ENCODE results near the gene RHOG.

Gene RHOG

DNA sequence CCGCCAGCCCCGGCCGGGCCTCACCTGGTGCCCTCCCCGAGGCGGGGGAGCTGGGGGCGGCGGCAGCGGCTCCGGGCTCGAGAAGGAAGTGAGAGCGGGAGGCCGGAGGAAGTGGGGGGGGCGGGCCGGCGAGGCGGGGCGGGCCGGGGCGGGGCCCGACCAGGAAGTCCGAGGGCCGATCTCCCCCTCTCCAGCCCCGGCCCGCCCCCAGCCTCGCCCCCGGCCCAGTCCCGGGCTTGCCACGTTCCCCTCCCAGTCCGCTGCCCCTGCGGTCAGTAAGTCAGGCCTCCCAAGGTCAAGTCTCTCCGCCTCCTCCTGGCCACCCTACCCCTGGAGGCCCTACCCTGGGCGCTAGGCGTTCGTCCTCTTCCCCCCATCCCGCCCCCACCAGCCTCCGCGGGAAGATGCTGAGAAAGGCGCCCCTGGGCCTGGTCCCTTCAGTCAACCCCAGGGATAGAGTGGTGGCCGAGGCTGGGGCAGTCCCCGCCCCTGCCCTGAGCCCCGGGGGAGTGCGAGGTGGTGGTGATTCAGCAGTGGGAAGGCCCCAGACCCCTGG, at the start of gene RHOG:
Gene RHOG (minus strand): TSS at position 90 of the 556 bp plus-strand sequence. CDS start 12,821 bp downstream, outside the sequence.
- no peak for DNase-seq

DNA sequence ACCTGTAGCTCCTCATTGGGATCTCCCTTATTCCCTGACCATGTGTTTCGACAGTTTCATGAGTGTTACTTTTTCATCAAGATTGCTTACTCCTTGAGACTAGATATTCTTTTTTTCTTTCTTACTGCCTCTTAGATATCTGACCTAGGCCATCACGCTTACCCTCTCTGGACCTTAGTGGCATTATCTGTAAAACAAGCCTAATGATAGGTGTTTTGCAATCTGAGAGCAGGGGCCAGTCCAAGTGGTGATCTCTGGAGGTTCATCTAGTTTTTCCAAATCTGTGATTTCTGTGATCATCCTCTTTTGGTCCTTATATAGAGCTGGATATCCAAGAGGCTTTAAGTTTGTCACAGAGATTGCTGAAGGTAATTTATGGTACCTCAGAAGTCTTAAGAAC, 49.3 kb upstream of the RHOG start:
- DNase-seq = no peak

DNA sequence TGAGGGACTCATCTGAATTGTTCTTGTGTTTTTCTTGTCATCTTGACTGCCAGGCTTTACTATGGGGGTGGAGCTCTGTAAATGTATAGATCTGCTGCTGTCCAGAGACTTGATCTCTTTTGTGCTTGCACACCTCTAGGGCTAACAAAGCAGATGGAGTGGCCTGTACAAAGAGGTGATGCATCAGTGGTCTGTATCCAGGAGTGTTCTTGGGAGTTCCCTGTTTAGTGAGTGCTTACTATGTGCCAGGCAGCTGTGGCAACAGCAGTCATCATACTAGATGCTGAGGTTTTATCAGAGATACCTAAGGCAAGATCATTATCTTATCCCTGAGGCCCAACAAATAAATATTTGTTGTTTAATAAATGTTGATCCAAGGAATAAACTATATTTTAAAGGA, 48.1 kb upstream of the RHOG start:
- no peak for DNase-seq

DNA sequence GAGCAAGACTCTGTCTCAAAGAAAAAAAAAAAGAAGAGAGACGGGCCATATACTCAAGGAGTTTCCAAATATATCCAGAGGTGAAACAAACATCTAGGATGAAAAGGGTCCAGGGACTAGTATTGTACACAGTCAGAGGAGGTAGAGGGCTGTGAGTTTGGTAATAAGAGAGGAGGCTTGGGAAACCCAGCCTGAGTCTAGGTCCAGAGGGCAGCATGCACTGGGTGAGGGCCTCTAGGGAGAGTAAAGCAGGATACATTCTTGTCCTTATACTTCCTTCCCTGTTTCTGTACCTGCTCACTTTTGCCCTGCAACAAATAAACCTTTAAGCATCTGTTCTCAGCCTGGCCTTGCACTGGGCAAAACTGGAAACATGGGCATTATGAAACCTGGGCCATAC, 46.2 kb upstream of the RHOG start:
- DNase-seq = no peak

DNA sequence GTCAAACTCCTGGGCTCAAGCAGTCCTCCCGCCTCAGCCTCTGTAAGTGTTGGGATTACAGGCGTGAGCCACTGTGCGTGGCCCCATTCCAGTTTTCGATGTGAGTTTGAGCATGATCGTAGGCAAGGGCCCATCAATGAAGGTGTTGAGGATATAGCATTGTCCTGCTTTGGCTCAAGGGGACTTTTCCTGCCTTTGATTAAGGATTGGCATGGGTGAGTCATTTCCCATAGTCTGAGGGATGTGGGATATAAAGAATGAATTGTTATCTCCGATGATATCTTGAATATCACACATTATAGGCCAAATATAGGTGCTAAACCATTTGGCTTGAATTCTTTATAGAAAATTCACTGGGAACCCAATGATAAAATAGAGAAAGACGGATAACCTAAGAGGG, 45.1 kb upstream of the RHOG start:
- no peak for DNase-seq

DNA sequence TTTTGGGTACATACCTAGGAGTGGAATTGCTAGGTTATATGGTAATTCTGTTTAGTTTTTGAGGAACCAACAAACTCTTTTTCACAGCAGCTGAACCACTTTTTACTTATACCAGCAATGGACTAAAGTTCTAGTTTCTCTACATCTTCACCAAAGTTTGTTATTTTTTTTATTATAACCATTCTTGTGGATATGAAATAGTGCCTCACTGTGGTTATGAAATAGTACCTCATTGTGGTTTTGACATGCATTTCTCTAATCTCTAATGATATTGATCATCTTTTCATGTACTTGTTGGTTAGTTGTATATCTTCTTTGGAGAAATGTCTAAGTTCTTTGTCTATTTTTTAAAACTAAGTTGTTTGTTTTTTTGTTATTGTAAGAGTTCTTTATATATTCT, 41.9 kb upstream of the RHOG start:
- DNase-seq = no peak

DNA sequence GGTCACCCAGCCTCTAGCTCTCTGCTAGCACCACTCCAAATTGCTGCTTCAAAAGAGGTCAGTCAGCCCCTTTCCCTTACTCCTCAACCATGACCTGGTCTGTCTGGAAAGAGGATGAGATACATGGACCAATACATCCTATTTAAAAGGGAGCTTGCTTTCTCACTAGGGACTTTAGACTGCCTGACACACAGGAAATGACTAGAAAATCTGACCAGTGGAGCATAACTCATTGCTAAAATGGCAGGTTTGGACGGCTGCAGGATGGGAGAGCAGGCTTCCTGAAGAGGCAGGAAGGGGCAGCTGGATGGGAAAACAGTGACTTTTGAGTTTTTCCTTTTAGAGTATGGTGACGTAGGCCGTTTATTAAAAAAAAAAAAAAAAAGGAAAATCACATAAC, 40.0 kb upstream of the RHOG start:
- no peak for DNase-seq

DNA sequence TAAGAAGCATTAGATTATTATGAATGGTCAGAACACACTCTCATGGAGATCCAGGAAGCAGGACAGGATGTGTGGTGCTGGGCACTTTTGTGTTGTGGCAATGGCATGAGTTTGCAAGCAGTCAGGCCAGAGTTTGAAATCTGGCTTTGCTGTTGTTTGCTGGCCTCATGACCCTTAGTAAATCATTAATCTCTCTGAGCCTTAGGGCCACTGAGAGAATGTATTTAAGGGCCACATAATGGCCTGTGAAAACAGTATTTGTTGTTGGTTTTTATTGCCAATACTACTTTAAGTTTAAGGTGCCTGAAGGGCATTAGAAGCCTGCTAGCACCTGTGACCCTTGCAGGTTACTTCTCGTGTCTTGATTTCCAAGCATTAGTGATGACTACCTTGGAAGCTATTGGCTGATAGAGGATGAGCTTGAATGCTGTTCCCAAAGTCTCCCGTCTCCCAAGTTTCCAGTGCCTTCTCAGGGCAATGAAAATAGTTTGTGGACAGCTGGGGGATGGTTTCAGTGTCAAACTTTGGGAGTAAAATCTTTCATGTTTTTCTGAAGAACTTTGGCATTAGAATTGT, 39.3 kb upstream of the RHOG start:
- DNase-seq = no peak

DNA sequence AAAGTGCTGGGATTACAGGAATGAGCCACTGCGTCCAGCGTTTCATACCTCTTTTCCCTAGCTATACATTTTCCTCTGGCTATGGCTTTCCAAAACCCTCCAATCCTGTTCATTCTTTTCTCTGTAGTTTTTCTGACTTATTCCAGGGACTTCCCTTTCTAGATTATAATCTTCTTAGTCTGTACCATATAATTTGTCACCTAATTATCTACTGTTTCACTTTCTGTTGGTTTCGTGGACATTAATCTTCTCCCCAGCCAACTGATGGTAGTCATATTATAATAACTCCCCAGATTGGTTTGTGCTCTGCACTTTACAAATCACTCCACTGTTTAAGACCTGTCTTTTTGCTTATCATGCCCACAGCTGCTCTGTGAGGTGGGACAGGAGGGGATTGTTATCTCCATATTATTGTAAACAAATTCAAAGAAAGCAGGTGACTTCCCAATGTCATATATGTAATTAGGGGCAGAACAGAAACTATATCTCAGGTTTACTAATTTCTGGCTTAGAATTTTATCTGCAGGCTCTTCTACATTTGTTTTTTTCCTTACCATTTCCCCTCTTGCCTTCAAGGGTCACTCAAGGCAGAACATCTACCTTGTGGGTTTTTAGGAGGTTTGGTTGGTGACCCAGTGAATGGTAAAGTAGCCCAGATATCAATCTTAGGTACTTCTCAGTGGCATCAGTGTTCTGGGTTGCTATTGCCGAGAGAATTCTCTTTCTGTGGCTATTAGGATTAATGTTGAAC, 38.6 kb upstream of the RHOG start:
- DNase-seq = no peak

DNA sequence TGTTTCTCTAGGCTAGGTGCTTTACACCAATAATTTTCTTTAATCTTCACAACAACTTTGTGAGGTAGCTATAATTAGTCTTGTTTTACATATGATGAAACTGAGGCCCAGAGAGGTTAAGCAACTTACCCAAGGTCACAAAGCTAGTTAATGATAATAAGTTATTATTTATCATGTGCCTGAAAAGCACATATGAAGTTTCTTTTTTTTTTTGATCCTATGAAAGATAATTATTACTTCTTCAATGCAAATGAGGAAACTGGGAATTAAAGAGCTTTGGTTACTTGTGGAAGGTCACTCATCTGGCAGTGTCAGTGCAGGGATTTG, 37.5 kb upstream of the RHOG start:
- DNase-seq = no peak

DNA sequence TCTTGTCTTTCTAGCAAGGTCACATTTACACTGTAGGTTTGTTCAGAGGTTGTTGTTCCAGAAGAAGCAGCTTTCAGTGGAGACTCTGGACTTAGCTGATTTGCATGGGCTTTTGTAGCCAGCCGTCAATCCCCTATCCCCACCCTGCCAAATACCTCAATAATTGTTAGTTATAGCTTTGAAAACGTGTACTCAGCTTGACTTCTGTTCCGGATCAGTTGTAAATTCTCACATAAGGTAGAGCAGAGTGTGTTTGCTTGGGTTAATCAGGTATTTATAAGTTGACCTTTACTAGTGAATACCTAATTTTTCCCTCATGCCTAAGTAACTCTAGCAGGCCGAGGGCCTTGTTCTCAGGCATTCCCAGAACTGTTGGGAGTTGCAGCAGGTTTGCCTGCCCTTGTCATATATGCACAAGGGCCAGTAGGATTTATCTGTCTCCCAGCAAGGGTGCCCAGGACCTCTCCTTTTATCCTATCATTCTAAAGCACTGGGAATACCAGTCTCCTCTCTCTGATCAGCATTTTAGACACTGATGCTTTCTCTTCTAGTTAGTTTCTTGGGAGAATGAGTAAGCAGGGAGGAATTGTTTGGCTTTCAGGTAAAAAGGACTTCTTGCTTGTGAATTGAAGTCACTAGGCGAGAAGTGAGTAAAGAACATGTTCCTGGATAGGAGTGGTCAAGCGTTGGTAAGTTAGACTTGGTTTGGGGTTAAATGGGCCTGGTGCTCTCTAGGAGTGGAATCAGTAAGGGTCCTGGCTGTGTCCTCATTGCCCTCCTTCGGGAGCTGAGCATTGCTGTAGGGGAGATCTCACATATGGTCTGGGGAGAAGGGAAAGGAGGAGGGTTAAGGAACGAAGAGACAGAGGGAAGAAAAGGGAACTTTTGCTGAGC, 36.9 kb upstream of the RHOG start:
- DNase-seq = no peak

DNA sequence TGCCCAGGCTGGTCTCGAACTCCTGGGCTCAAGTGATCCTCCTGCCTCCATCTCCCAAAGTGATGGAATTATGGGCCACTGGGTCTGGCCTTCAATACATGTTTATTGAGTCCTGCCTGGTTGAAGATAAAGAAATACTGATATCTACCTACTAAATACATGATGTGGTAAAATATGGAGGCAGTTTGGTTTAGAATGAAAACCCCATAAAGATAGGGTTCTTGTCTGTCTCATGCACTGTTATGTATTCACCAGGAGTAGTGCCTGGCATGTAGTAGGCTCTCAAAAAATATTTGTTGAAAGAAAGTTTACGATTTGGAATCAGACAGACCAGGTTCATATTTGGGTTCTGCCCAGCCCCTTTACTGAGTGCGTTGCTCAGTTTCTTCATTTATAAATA, 35.9 kb upstream of the RHOG start:
- DNase-seq = no peak

DNA sequence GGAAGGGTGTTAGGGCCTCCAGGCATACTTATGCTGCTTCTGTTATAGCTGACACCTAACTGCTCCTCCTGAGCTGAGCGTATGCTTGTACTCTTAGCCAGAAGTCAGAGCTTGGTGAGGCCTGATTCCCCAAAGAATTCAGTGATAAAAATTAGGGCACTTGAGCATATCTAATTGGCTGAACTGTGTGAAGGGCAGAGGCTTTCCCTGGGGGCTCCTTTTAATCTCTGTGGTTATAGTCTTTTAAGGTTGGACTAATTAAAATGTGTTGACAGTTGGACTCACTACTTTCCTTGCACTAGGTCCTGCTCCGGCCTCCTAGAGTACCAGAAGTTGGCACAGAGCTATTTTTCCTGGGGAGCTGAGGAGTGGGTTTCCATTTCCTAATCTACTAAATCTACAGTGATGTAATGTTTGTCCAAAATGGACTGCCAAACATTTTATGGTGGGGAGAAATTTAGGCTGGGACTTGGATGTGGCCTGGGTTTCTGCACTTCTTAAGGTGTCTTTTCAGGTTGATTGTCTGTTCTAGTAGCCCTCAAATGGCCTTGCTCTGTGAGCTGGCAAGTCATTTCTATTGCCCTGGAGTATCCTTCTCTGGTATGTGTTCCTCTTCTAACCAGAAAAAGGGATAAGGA, 33.1 kb upstream of the RHOG start:
- no peak for DNase-seq

DNA sequence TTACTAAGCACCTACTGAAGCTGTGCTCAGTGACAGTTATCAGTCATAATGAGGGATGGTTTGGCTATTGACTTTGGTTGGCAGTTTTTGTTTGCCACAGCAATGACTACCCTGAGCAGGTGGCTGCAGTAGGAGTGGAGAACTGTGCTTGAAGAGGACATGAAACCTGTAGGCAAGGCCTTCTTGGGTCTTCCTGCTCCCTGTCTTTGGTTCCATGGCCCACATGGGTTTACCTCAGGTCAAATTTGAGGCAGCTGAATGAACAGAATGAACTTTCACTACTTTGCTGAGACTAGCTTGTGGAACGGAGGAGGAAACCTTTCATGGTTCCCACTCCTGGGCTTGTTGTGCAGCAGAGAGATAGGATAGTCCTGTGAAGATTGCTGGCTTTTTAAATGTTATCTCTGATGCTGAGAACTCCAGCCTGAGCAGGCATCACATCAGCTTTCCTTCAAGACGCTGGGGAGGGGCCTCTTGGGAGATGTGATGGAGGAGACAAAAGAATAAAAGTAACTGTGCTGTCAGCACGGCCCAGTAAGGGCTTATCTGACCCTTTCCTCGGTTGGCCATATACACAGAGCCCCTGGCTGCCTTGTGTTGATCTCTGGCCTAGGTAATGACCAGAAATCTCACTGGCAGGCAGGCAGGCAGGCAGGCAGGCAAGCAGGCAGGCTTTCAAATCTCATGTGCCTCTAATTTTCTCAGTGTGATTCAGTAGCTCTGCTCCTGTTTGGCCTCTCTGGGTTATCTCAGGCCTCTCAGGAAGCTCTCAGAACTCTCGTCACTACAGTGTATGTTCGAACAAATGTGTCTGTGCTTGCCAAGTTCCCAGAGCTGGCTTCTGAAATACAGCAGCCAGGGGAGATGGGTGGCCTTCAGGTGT, 26.7 kb upstream of the RHOG start:
- DNase-seq = no peak

DNA sequence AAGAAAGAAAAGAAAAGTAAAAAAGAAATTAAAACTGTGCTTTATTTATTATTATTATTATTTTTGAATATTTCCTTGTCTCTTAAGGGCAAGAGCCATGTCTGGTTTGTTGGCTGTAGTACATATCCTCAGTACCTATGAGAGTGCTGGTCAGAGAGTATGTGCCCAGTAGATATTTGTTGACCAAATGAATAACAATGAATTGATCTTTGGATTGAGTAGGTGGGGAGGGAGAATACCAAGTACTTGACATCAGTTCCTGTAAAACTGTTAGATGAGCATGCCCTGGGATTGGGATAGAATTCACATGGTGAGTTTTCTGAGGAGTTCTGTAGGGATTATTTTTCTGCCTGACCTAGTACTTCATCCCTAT, 26.1 kb upstream of the RHOG start:
- DNase-seq = no peak

DNA sequence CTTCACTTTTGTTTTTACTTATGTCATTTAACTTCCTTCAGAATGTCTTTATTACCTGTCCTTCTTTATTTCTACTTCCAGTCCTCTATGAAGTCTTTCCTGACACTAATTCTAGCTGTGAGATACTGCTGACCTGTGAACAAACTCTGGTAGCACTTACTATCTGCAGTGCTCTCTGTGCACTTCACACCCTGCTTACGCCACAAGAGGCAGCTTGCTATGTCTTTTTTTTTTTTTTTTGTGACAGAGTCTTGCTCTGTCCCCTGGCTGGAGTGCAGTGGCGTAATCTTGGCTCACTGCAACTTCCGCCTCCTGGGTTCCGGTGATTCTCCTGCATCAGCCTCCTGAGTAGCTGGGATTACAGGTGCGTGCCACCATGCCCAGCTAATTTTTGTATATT, 25.4 kb upstream of the RHOG start:
- no peak for DNase-seq

DNA sequence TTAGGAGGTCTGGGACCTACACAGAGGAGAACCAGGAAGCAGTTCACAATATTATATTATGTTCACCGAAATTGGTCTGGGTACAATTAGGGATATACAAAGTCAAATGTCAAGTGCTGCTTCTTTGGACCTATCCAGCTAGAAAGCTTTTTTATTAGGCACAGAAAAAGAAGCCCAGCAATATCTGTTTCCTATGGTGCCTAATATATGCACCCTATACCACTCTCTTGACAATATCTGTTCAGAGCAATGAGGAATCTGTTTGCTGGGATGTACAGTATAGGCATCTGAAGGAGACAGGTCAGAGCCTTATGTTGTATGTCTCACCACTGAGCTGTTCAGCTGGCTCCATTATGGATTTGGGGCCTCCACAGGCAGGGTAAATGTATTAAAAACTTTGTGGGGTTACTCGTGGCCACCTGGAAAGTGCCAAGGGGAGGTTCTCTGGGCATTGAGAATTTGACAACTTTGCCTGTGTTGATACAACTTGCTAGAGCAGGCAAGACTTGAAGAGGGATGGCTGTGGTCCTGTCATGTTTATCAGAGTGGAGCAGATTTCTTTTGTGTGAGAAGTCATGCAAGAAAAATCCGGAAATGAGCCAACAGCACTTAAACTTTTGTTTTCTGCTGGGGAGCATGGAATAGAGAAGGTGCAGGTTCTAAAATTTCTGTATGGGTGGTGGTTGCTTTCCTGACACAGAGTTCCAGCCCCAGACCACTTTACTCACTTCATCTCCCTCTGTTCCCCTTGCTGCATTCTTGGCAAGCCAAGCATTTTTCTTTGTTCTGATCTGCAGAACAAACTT, 24.8 kb upstream of the RHOG start:
- no peak for DNase-seq

DNA sequence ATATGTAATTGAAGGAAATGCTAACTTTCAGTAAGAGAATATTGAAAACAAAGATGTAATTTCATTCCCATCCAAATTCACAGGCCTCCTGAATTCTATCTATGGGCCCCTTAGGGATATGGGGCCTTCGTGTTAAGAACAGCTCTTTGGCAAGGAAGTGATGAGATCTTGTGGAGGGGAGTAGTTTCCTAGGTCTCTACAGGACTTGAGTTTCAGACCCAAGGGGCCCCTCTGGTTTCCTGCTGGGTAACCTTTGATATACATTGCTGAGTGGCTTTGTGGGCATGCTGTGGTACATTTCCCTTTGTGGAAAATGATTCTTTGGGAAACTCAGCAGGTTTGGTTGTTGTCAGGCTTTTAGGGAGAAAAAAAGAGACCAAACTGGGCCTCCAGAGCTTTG, 20.9 kb upstream of the RHOG start:
- no peak for DNase-seq

DNA sequence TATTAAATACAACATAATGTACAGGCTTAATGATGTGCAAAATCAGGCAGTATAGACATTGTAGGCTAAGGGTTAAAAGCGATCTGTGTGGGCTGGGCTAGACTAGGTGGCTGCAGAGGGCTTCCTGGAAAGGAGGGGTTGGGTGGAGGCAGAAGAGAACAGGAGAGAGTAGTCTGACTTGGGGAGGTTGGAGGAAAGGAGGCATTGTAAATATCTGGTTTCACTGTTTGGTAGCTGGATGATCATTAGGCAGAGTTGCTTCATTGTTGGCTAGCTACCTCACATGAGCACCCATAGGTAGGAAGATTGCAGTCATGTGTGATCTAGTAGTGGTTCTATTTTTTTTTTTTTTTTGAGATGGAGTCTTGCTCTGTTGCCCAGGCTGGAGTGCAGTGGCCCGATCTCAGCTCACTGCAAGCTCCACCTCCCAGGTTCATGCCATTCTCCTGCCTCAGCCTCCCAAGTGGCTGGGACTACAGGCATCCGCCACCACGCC, 20.2 kb upstream of the RHOG start:
- DNase-seq = peak in 1 of 2 donors; percentile 47

DNA sequence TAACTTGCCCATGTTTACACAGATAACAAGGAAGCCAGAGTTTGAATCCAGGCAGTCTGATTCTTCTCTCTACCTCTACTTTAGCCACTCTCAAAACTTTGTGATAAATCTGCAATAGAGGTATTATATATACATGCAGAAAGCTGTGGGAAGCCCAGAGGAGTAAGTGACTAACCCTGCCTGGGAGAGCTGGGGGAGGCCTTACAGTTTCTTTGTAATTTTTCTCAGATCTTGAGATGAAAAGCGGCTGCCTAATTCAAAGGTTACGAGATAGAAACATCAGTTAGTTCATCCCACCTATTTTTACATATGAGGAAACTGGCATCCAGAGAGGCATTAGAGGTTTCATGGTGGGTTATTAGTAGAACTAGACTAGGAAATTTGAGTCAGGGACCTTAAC, 19.6 kb upstream of the RHOG start:
- peak; percentile 41 to 57 for DNase-seq

DNA sequence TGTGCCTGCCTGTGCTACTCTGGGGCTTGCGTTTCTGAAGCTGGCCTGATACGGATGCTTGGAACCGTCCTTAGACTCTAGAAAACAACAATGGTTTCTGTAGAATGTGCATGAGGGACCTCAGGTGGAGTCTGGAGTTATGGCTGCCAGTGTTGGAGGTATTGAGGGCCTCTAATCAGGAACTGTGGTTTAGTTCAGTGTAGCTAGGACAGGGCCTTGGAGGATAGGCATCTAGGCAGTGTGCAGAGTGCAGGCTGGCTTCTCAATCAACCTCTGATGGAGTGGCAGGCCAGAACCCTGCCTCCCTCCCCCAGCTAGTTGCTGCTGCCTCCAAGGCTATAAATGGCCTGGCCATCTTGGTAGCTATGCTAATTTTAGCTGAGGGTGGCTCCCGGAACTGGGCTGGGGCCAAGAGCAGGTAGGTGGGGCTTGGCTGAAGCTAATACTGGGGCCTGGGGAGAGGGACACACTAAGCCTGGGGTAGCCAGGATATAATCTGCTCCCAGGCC, 18.7 kb upstream of the RHOG start:
- DNase-seq = no peak

Measured in stimulated activated CD4-positive, alpha-beta T cell treated with anti-CD3 and anti-CD28 coated beads, Interleukin-2, amount 100 ng/mL, for 24 hours (primary cell).